ENCODE measurements around the gene DUSP7.

The DUSP7 gene

GRCh38 chr3:52006017-52006819 is 50.2 kb downstream of the DUSP7 start:
- no peak for TF ChIP-seq CTCF (IDR thresholded peaks at IDR 0.05; ENCODE audit: extremely low read depth, missing control alignments)
- DNase-seq (ENCODE audit: low spot score), result no peak

- no peak for TF ChIP-seq CTCF (IDR thresholded peaks at IDR 0.05; ENCODE audit: extremely low read depth, missing control alignments)
- no peak for DNase-seq (ENCODE audit: low spot score)
Observed at GRCh38 chr3:52005571-52005986, 50.8 kb downstream of the DUSP7 start.

- TF ChIP-seq CTCF (IDR thresholded peaks at IDR 0.05; ENCODE audit: extremely low read depth, missing control alignments), result no peak
Observed at GRCh38 chr3:52004906-52005395, 51.4 kb downstream of the DUSP7 start.

GRCh38 chr3:52004163-52004787 is 52.1 kb downstream of the DUSP7 start:
- DNase-seq (ENCODE audit: low spot score), result no peak
- no peak for TF ChIP-seq CTCF (IDR thresholded peaks at IDR 0.05; ENCODE audit: extremely low read depth, missing control alignments)

More at GRCh38 chr3:52004906-52005395, 51.4 kb downstream of the DUSP7 start:
- DNase-seq (ENCODE audit: low spot score), result no peak

GRCh38 chr3:52002748-52003147 is 53.6 kb downstream of the DUSP7 start:
- DNase-seq (ENCODE audit: low spot score), result no peak
- TF ChIP-seq CTCF (IDR thresholded peaks at IDR 0.05; ENCODE audit: extremely low read depth, missing control alignments), result no peak

- TF ChIP-seq CTCF (IDR thresholded peaks at IDR 0.05; ENCODE audit: extremely low read depth, missing control alignments), result peak; percentile 99
- DNase-seq (ENCODE audit: low spot score), result peak; percentile 90
Observed at GRCh38 chr3:52001443-52001974, 54.9 kb downstream of the DUSP7 start.

- DNase-seq (ENCODE audit: low spot score), result no peak
- no peak for TF ChIP-seq CTCF (IDR thresholded peaks at IDR 0.05; ENCODE audit: extremely low read depth, missing control alignments)
Observed at GRCh38 chr3:51999846-52000245, 56.5 kb downstream of the DUSP7 start.

Measured in GM20000 (cell line).